Neutrophil (primary cell): ENCODE data around the gene PDE4D.

ENCODE experiments used
- H3K27ac ChIP-seq: fragments of 200-600 bp; sonication (generic); 2 replicates; pipeline ENCODE4 v1.5.1; 2016; ENCODE audit warnings: mild to moderate bottlenecking, moderate library complexity
- H3K27me3 ChIP-seq: fragments of 200-600 bp; sonication (generic); 2 replicates; pipeline ENCODE4 v1.6.0; 2016; ENCODE audit warnings: mild to moderate bottlenecking
- H3K36me3 ChIP-seq: fragments of 200-600 bp; sonication (generic); 2 replicates; pipeline ENCODE4 v1.5.1; 2017
- H3K4me1 ChIP-seq, 2 experiments: fragments of 200-600 bp in 1 of 2; sonication (generic) in 1 of 2; 1 replicate in 1 of 2; 2 replicates in 1 of 2; pipeline versions ENCODE4 v1.5.1 to v1.6.1; 2013 to 2016; ENCODE audit warnings: low read depth in 1 of 2, low read length in 1 of 2, mild to moderate bottlenecking in 1 of 2, moderate library complexity in 1 of 2; ENCODE audit not compliant: control insufficient read depth in 1 of 2, insufficient read depth in 1 of 2
- H3K4me3 ChIP-seq, 2 experiments: fragments of 200-600 bp in 1 of 2; sonication (generic) in 1 of 2; 1 replicate in 1 of 2; 2 replicates in 1 of 2; pipeline ENCODE4 v1.5.1; 2013 to 2016; ENCODE audit warnings: low read depth in 1 of 2, low read length in 1 of 2, mild to moderate bottlenecking in 1 of 2, moderate library complexity in 1 of 2
- H3K9me3 ChIP-seq: fragments of 200-600 bp; sonication (generic); 2 replicates; pipeline ENCODE4 v1.5.1; 2016
- CTCF ChIP-seq: fragments of 200-600 bp; sonication (generic); IDR thresholded peaks from 2 replicates; pipeline ENCODE4 v1.5.1; 2016; ENCODE audit warnings: antibody characterized with exemption

PDE4D gene

DNA sequence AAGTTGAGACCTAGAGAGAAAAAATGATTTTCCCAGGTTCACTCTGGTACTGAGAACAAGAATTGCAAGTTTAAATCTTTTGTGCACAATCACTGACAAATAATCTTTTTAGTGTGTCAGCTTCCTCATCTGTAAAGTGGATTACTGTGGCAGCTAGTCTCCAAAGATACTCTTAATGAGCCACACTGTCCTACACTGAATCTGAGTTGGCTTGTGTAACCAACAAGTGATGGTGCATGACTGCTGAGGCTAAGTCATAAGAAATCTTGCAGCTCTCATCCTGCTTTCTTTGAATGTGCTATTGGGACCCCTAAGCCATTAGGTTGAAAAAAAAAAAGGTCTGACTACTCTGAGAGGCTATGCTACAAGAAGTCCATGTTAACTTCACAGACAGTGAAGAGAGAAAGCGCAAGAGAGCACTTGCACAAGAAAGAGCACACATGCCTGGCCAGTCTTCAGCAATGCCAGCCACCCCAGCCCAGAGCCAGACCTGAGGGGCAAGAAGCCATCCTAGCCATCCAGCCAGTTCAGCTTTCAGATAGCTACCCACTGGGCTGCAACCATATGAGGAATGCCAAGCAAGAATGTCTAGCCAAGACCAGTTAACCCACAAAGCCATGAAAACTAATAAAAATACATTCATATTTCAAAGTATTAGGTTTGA is 891.2 kb downstream of the PDE4D start:
- Histone ChIP-seq H3K9me3 (no peaks in the 10 kb centered on the region), H3K4me1 (peaks cover 0 to 4% of the 10 kb centered on the region in 2 experiments), H3K36me3 (no peaks in the 10 kb centered on the region), H3K27ac (no peak overlapping the region), H3K27me3 (no peaks in the 10 kb centered on the region), H3K4me3 (no peak overlapping the region)
- TF ChIP-seq CTCF, result no peak

DNA sequence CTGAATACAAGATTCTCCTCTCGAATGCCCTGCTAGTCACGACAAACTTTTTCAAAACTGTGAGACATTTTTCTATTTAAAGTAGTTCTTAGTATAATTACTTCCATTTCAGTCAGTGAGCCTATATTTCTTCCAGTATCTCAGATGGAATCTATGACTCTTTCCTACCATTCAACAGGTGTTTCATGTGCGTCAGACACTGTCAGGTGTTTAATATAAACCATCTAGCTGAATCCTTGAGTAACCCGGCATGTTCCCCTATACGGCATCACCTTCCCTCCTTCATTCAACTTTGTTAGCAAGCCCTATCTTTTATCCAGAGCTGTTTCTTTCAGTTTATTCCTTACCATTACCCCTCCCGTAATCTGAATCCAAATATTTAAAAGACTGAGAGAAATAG is 891.8 kb downstream of the PDE4D start:
- no peak for TF ChIP-seq CTCF
- H3K9me3 ChIP-seq, result no peaks in the 10 kb centered on the region
- H3K4me1 ChIP-seq, result peaks cover 0 to 4% of the 10 kb centered on the region in 2 experiments
- H3K36me3 ChIP-seq, result no peaks in the 10 kb centered on the region
- no peaks in the 10 kb centered on the region for H3K27me3 ChIP-seq
- H3K4me3 ChIP-seq, result no peak overlapping the region
- H3K27ac ChIP-seq, result no peak overlapping the region

DNA sequence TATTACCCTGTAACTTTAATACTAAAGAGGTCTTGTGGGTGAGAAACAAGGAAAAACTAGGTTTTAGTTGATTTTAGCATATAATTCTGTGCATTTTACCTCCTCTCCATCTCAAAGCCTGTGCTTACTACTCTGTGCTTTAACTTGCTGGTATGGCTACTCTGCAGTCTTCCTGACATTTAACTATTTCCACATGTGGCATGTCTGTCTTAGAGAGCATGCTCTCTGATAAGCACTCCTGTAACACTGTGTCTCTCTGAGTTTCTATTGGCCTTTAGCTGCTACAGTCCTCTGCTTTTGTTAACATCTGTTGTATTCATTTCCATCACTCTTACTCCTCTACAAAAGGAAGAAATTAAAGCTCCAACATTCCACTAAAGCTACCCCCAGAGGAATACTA is 892.4 kb downstream of the PDE4D start:
- Histone ChIP-seq H3K36me3 (no peaks in the 10 kb centered on the region), H3K27ac (no peak overlapping the region)

DNA sequence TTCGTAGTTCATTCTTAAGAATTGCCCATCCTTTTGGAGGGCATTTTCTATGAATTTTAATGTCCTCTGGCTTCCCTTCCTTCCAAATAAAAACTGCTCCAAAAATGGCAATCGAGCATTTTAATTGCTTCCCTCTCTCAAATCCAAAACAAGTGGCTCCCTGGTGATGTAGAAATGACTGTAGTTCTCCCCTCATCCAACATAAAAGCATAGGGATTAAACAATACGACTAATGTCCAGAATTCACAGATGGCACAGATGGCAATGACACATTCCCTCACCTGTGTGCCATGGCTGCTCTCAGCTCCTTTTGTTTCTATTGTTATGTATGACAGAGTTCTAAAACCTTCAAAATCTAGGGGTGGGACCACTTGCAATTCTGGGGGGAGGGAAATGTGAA is 893.3 kb downstream of the PDE4D start:
- no peak overlapping the region for H3K27ac ChIP-seq
- no peaks in the 10 kb centered on the region for H3K27me3 ChIP-seq
- no peaks in the 10 kb centered on the region for H3K36me3 ChIP-seq
- no peak for TF ChIP-seq CTCF
- no peaks in the 10 kb centered on the region for H3K4me1 ChIP-seq
- no peaks in the 10 kb centered on the region for H3K9me3 ChIP-seq
- no peak overlapping the region for H3K4me3 ChIP-seq

More for the DNA sequence above, 892.4 kb downstream of the PDE4D start:
- Histone ChIP-seq H3K4me3 (no peak overlapping the region), H3K9me3 (no peaks in the 10 kb centered on the region), H3K4me1 (peaks cover 0 to 2% of the 10 kb centered on the region in 2 experiments), H3K27me3 (no peaks in the 10 kb centered on the region)
- no peak for TF ChIP-seq CTCF

DNA sequence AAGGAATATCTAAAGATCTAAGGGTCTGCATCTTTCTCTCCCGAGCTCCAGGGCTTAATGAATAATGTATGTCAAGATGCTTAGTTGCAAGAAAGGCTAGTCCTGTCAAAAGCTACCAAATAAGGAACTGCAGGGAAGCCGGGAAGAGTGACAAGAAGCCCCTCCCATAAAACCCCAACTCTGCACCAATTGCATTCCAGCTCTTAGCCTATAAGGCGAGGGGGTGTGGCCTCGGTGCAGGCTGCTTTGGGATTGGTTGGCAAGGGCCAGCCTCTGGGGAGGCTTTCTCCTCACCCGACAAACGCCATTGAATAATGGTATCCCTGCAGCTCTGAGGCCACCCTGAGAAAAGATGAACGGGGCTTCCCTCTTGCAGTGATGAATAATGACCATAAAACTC is 893.7 kb downstream of the PDE4D start:
- Histone ChIP-seq H3K9me3 (no peaks in the 10 kb centered on the region), H3K4me1 (no peaks in the 10 kb centered on the region), H3K4me3 (no peak overlapping the region), H3K36me3 (no peaks in the 10 kb centered on the region), H3K27me3 (no peaks in the 10 kb centered on the region), H3K27ac (no peak overlapping the region)
- TF ChIP-seq CTCF, result no peak
